NCI-H187 treated with DMSO at 0.1 percent for 48 hours (cell line): ENCODE measurements around the gene CCDC85C.

Source experiments
- DNase-seq: peaks from one replicate; lab custom pipeline; 2025; lab: John Stamatoyannopoulos, UW

Gene CCDC85C

DNA sequence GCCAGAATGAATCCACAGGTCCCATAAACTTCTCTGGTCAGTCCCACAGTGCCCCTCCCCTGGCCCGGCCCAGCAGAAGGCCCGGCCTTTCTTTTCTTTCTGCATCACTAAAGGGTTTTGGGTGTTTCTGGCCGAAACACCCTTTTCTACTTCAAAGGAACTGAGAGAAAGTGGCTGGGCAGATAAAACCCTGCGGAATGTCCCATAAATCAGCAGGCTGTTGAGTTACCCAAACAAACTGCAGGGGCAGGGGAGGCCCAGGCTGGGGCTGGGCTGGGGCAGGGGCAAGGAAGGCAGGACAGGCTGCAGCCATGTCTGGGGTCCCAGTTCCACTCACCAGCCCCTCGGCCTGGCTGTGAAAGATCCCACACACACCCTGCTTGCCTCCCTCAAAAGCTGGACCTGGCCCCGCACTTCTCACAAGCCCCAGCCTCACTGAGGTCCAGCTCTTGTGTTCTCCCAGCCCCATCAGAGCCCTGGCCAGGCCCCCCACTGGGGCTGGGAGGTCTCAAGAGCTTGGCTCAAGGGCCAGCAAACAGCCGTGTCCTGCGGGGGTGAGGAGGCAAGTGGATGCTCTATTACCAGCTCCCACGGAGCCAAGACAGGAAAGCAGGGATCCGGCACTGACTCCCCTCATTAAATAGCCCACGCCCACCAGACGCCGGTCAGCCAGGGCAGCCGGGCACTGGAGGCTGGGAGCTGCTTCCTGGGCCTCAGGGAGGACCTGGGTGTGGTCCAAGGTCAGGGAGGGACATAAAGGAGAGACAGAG, 80.9 kb downstream of the CCDC85C start:
- DNase-seq, result no peak

DNA sequence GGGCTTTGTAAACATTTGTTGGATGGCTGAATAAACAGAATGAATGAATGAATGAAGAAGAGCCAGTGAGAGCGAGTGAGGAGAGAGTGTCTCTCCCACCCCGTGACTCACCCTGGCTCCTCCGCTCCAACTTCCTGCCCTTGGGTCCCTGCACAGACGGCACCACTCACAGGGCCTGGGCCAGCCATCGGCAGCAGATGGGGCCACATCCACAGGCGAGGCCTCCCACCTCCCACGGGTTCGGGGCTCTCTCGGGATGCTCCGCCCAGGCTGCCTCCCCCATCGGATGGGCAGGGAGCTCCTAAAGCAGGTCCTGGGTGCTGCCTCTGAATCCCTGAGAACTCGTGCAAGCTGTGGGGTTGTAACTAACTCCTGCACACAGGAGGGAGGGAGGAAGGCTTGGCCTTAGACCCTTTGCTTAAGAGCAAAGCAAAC, 81.5 kb downstream of the CCDC85C start:
- no peak for DNase-seq

DNA sequence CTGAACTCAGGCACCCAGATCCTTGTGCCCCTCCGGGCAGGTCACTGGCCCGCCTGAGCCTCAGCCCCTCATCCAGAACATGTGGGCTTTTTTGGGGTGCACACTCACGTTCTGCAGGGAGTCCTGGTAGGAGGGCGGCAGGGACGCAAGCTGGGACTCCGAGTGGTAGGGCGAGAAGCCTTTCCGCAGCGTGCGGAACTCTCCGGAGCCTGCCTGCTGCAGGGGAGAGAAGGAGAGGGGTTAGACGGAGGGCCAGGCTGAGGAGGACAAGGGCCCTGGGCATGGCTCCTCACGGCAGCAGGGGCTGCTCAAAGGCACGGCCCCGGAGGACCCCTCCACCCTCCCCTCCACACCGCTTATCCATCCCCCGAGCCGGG, 82.0 kb downstream of the CCDC85C start:
- no peak for DNase-seq

DNA sequence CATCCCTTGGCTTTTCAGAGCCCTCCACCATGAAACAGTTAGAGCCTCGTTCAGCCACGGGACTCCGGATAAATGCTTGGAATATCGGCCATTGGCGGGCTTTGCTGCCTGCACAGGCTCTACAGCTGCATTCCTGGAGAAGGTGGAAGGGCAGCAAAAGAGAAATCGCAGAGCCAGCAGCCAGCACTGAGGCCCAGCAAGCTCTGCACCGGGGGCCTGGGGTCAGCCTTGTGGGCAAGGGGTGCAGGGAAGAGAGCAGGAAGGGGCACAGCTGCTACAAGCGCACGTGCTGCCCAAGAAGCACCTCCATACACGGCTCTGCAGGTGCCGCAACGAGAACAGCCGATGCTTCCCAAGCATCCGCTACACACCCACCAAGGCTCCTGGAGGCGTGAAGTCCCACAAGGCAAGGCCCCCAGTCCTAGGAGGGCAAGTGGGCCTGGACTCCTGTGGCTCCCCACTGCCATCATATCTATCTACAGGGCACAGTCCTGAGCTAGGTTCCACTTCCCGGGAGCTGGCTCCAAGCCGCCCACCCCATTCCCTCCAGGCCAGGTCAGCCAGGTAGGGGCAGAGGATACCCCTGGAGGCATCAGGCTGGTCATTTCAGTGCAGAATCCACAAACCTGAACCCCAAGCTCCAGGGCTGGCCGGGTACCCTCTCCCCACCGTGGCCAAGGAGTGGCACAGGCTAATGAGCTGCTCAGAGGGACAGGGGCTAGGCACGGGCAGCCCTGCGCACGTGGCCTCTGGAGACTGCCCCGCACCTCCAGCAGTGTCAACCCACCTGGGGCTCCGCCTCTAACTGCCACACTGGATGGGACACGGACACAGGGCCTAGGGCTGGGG, 82.6 kb downstream of the CCDC85C start:
- no peak for DNase-seq

DNA sequence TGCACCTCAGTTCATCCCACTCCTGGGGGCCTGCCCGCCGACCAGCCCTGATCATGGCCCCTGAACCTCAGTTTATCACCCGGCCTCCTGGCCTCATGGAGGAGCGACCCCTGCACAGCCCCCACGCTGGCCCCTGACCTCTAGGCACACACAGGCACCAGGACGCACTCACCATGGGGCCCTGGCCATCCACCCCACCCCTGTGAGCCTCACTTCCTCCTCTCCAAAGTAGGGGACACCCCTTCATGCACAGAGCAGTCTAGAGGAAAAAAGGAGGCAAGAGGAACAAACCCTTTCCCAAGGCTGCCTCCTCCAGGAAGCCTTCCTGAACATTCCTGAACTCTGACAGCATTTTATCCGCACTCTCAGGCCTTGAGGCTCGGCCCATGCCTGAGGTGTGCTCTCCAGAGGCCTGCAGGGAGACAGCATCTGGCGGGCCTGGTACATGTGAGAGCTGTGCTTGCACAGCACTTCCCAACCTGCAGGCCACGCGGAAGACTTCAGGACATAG, 83.4 kb downstream of the CCDC85C start:
- no peak for DNase-seq

DNA sequence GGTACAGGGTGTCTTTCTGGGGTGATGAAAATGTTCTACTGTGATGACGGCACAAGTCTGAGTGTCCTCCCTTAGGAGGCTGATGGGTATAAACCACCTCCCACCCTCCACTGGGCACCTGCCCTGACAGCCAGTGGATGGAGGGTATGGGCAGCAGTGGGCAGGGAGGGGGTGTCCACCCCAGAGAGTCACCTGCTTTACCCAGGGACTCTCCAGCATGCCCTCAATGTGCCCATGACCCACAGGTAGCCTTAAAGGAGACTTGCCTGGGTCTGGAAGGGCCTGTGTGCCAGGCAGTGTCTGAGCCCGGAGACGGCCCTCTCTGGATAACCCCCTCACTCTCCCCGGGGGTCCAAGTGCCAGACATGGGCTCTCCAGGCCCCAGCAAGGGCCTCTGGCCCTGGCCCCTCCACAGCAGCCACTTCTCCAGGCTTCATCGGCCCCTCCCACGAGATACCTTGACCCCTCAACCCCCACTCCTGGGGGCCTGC, 84.0 kb downstream of the CCDC85C start:
- DNase-seq, result no peak

DNA sequence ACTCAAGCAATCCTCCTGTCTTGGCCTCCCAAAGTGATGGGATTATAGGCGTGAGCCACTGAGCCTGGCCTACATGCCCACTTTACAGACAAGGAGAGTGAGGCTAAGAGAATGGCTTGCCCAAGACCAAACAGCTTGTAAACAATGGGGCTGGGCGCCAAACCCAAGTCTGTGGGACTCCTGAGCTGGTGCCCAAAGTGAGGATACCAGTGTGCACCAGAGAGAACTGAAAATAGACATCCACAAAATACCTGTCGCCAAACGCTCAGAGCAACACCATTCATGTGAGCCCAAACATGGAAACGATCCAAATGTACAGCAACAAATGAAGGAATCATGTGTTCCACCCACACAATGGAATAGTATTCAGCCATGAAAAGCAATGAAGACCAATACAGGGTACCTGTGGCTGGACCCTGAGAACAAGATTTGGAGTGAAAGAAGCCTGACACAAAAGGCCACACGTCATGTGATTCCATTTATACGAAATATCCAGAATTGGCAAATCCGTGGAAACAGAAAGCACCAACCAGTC, 84.6 kb downstream of the CCDC85C start:
- no peak for DNase-seq

DNA sequence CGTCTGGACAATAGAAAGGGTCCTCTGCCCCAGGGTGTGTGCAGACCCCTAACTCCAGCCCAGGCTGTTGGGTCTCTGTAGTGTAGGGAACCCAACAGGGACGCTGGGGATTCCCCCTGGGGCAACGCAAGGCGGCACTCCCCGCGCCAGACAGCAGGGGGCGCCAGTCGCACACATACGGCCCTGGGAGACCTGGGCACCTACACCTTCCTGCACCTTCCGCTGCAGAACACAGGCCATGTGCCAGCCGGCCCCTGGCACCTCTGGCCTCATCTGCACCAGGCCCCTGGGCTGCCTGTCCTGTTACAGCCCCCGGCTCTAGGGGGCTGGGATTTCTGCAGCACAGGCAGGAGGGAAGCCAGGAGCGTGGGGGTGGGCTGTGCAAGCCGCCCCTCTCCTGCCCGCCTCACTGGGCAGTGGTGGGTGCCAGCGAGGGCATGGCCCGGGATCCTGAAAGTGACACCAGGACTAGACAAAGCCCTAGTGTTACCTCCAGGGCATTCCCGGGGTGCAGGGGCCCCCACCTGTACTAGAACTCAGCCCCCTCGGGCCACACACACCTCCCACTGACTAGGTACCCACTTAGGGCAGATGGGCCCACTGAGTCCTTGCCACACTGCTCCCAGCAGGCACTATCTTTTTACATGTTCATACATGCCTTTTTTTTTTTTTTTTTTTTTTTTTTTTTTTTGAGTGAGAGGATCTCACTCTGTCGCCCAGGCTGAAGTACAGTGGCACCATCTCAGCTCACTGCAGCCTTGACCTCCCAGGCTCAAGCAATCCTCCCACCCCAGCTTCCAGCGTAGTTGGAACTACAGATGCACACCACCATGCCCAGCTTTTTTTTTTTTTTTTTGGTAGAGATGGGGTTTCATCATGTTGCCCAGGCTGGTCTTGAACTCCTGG, 85.3 kb downstream of the CCDC85C start:
- no peak for DNase-seq

DNA sequence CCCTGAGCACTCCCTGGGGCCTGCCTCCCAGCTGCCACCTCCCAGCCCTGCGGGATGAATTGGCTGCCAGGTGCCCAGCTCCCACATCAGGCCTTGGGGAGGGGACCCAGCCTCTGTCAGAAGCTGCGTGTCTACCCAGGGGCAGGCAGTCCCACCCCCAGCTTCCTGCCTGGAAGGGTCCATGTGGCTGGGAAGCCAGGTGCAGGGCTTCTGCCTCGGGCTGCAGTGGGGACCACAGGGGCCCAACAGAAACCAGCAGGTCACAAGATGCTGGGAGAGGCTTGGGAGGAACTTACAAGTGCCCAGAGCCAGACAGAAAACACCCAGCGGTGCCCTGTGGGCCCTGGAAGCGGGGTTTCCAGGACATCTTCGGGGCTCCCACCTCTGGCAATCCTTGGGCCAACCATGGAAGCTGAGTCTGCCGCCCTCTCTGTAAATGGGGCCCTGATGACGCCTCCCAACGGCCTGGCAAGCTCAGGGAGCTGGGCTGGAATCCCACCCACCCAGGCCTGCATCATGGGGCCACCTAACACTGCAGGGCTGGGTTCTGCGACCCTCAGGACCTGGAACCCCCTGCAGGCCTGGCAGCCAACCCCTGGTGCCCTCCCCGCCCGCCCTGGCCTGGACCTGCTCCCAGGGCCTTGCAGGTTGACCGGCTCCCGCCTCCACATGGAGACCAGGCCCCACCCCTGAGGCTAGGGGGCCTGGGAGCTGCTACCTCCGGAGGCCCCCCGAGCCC, 86.2 kb downstream of the CCDC85C start:
- DNase-seq, result no peak

DNA sequence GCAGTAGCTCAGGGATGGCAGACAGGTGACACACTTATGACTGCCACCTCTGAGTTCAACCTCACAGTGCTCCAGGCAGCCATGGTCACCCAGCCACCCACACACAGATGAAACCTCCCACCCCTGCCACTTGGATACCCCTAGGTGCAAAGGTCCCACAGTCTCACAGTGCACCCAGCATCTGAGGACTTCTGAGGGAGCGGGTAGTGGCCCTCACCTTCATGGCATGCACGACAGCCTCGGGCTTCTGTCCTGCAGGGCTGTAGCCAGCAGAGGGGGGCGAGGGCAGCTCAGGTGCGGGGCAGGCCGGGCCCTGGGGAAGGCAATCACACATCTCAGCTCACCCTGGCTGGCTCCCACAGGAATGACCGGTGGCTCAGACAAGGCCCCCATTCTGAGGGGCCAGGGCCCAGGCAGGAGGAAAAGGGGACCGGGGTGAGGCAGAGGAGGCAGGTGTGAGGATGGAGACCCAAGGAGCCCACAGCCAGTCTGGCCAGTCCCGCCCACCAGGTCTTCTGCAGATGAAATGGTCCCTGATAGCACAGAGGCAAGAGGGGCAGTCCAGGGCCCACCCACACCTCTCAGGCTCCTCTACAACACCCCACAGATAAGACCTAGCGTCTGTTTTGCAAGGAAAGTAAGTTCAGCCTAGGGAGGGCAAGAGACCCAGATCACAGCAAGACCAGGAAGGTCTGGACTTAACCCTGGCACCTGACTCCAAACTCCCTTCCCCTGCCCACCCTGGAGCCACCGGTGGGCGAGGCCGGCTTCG, 87.0 kb downstream of the CCDC85C start:
- no peak for DNase-seq

DNA sequence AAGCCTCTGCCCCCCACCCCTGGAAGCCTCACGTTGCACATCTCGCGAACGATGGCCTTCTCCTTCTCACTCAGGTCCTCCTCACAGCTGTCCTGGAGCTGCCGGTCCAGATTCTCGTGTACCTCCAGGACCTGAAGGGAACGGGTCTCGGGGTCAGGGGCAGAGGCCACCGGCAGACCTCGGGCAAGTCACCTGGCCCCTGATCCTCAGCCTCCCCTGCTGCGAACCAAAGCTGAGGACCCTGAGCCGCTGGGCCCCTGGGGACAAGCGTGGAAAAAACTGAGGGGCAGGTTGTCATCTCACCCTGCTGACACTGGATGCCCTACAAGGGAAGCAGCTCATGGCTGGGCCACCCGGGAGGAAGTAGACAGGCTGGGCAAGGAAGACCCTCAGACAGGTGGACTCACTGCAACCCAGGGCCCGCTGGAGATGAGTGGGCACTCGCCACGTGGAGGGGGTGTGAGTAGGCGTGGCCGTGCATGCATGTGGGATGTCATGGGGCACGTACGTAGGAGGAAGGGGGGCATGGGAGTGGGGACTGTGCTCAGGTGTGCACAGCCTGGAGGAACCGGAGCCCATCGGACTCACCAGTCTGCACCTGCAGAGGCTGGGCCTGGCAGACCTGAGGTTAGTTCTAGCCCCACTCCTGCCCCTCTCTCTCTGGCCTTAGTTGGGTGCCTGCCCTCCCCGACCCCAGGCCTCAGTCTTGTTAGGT, 87.7 kb downstream of the CCDC85C start:
- DNase-seq, result no peak

DNA sequence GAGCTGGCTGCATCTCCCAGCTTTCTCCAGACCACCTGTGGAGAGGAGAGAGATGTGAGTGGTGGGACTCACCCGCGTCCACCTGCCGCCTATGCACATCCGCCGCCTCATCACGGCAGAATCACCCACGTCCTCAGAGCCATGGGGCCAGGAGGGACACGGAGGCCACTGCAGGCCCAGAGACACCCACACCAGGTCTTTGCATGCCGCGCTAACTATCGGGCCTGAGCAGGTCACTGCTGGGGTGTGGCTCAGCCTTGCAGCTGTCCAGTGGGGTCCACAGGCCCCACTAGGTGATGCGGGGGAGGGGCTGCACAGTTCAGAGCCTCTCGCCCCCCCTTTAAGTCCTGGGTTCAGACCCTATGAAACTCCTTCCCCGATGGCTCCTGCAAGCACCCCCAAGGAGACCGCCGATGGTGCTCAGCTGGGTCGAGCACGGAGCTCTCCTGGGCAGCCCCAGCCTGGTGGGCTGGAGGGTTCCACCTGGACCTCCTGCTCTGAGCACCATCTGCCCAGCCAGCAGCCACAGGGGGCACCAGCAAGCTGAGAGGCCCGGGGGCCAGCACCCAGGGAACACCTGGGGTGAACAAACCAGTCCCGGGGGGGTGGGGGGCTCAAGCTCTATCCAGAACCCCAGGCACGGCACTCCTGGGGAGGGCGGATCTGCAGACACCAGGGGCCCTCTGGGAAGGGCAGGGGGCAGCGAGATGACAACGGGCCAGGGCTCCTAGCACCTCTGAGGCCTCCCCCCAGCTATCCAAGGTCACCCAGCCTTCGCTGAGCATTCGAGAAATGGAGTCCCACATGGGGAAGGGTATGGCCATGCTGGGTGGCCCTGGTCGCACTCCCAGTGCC, 88.5 kb downstream of the CCDC85C start:
- DNase-seq, result no peak

DNA sequence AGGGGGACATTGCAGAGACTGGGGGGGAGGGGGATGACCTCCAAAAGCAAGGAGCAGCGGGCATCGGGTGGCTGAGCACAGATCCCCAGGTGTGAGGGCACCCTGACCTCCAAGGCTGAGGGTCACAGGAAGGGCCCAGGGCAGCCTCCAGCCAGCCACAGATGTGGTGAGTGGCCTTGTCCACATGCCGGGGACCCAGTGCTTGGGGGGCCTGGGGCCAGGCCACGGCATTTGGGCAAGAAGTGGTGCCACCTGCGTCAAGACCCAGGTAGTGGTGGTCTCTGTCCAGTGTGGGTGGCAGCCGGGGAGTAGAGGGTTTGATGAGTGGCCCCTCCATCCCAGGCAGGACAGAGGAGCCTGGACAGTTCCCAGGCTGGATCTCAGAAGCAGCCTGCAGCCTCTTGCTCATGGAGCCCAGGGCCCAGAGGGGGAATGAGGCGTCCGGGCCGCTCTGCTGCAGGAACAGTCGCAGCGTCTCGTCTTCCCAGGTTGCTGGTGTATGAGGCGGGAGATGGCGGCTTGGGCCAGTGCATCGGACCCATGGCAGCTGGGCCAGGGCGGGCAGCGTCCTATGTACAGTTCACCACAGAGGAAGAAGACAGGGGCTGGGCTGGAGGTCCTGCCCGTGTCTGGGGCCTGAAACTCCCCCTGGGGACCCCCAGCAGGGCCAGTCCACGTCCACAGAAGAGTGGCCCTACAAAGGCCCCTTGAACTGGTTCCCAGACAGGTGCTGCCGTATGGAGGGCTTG, 89.3 kb downstream of the CCDC85C start:
- no peak for DNase-seq

DNA sequence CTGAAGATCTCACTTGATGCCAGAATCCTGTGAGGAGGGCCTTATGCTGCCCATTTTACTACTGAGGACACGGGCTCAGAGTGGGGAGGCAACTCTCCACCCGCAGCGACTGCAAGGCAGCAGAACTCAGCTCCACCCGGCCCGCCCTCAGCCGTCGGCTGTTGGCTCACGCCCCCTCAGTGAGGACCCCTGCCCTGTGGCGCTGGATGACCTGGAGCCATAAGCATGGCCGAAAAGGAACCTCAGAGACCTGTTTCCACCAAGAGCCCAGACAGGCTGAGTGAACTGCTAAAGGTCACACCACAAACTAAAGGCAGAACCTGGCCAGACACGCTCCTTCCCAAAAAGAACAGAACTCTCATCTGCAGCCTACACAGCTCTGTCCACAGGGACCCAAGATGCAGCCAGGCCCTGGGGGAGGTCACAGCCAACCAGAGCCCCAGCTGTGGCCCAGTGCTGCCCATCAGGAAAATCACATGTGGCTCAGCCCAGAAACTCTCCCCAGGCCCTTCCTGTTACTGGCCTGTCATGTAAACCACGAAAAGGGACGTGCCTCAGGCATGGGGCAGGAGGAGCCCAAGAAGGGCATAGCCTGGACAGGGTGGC, 90.0 kb downstream of the CCDC85C start:
- no peak for DNase-seq

DNA sequence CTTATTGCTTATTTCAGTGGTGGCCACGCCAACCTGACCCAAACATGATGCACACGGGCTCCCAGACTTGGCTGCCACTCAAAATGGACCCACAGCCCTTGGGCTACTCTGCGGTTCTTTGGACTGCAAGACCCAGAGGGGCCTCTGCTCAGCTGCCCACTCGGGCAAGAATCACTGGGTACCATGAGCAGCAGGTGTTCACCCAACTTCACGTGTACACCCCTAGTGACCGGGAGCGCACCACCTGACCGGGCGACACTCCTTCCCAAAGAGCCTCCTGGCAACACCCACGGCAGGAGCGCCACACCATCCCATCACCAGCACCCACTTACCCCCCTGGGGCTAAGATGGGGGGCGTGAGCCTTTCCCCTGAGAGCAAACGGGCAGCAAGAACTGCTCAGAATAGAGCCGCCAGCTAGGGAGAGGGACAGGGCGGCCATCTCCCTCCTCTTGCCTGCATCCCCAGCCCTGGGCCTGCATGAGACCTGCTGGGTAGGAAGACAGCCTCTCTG, 90.8 kb downstream of the CCDC85C start:
- DNase-seq, result no peak

DNA sequence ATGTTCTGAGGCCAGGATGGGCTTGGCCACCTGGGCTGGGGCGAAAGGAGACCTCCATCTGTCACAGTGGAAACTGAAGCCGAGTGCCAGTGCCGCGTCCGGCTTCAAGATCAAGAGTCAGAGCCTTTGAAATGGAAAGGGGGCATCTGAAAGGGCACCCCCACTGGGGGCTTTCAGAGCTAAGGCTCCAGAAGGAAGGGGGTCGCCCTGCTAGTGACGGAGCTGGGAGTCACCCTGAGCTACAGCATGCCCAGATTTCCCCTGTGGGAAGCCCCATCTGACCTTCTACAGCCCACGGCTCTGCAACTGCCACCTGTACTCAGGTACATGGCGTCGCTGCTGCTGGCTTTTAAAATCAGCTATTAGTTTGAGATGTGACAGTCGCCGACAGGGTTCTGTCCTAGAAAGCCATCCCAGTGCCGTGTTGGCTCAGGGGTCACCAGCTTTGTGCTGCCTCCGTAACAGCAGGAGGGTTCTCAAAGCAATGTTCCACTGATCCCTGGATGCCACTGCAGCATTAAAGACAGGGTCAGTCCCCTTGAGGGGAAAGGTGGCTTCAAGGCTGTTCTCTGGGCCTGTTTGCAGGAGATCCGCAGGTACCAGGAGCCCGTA, 91.3 kb downstream of the CCDC85C start:
- DNase-seq, result no peak

DNA sequence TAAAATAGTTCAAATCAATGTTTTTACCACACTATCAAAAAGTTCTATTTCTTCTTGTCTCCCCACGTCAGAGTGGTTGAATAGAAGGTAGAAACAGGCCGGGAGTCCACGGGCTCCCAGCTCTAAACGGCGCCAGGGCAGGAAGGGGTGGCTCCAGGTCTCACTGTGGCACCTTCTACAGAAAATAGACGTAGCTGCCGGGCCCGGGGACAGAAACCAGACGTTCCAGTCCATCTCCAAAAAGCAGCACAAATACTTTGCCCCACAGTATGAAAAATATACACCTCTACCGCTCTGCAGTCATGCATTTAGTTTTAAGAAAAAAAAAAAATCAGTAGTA, 91.9 kb downstream of the CCDC85C start:
- DNase-seq, result no peak
